ENCODE measurements around the gene ATOH7. TPM values are rescaled to one million over a fixed set of nuclear protein-coding genes. Genes with fewer than 3 reads are reported as not detected.
"Not testable (repeated sequence)": the region's sequence is repeated elsewhere in the genome, so short reads cannot be mapped to it uniquely, and the experiment has no call there.

The ATOH7 gene
- 0.23 TPM for total RNA-seq (ENCODE audit: unreplicated experiment)
- long read RNA-seq: 0 reads

DNA sequence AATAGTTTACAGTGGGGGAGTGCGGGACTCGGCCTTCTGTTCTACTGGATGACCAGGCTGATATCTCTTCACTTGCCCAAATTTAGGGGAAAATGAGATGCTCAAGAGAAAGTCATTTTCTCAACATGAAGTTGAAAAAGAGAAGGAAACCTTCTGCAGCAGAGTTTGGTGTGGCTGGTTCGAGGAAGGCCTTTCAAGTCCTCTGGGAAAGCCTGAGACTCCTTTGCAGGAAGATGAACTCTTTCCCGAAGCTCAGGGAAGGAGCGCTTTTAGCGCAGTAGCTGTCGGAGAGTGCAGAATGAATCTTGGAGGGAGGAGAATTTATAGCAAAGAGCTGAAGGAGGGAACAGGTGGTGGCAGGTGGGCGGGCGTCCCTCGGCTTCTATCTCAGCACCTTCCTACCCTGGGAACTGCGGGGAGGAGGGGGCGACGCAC, at the start of gene ATOH7:
ATOH7 (minus strand) TSS at position 297 of the 435 bp plus-strand sequence. CDS start 436 bp downstream, outside the sequence.
- no peak for DNase-seq (ENCODE audit: low spot score)
- H3K36me3 Mint-ChIP-seq (ENCODE audit: low read depth, unreplicated experiment): no peaks in the 10 kb centered on the region
- H3K9me3 Mint-ChIP-seq (ENCODE audit: unreplicated experiment): no peaks in the 10 kb centered on the region
- no peaks in the 10 kb centered on the region for H3K27me3 Mint-ChIP-seq (ENCODE audit: unreplicated experiment)
- H3K4me1 Mint-ChIP-seq (ENCODE audit: unreplicated experiment): peaks cover 4% of the 10 kb centered on the region
- no peak within 1 kb of the TSS for H3K27ac Mint-ChIP-seq (ENCODE audit: unreplicated experiment)
- peak within 1 kb of the TSS; percentile 83 for H3K4me3 Mint-ChIP-seq (ENCODE audit: unreplicated experiment)
- TF ChIP-seq, protein P1, sequence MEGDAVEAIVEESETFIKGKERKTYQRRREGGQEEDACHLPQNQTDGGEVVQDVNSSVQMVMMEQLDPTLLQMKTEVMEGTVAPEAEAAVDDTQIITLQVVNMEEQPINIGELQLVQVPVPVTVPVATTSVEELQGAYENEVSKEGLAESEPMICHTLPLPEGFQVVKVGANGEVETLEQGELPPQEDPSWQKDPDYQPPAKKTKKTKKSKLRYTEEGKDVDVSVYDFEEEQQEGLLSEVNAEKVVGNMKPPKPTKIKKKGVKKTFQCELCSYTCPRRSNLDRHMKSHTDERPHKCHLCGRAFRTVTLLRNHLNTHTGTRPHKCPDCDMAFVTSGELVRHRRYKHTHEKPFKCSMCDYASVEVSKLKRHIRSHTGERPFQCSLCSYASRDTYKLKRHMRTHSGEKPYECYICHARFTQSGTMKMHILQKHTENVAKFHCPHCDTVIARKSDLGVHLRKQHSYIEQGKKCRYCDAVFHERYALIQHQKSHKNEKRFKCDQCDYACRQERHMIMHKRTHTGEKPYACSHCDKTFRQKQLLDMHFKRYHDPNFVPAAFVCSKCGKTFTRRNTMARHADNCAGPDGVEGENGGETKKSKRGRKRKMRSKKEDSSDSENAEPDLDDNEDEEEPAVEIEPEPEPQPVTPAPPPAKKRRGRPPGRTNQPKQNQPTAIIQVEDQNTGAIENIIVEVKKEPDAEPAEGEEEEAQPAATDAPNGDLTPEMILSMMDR (IDR thresholded peaks at IDR 0.05; ENCODE audit: unreplicated experiment): no peak

DNA sequence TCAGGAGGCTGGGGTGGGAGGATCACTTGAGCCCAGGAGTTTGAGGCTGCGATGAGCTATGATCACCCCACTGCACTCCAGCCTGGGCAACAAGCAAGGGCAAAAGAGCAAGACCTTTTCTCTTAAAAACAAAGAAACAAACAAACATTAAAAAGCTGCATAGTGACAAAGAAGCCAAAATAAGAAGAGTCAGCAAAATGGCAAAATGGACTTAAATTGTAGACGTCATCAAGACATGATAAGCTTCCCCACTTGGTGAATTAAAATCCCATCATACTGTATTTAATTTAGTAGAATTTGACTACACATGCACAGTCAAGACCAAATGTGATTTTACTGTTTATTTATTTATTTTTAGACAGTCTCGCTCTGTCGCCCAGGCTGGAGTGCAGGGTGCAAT, 48.8 kb upstream of the ATOH7 start:
- H3K4me3 Mint-ChIP-seq (ENCODE audit: unreplicated experiment): no peak overlapping the region

DNA sequence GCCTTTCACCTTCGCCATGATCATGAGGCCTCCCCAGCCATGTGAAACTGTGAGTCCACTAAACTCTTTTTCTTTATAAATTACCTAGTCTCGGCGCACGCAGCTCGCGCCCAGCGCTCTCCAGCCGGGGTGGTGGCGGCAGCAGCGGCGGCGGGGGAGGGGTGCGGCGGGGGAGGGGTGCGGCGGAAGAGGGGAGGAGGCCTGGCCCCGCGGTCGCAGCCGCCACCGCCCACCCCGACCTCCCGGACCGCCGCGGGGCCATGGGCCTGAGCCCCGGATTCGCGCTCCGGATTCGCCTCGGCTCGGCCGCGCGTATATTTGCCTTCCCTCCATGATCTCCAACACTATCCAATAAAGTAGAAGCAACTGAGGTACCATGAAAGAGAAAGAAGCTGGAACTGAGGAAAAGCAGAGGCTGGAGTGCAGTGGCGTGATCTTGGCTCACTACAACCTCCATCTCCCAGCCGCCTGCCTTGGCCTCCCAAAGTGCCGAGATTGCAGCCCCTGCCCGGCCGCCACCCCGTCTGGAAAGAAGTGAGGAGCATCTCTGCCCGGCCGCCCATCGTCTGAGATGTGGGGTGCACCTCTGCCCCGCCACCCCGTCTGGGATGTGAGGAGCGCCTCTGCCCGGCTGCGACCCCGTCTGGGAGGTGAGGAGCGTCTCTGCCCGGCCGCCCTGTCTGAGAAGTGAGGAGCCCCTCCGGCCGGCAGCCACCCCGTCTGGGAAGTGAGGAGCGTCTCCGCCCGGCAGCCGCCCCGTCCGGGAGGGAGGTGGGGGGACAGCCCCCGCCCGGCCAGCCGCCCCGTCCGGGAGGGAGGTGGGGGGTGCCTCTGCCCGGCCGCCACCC, 47.2 kb upstream of the ATOH7 start:
- H3K4me3 Mint-ChIP-seq (ENCODE audit: unreplicated experiment); H3K27me3 Mint-ChIP-seq (ENCODE audit: unreplicated experiment); H3K9me3 Mint-ChIP-seq (ENCODE audit: unreplicated experiment); DNase-seq (ENCODE audit: low spot score); H3K27ac Mint-ChIP-seq (ENCODE audit: unreplicated experiment); H3K4me1 Mint-ChIP-seq (ENCODE audit: unreplicated experiment): not testable (repeated sequence)
- H3K36me3 Mint-ChIP-seq (ENCODE audit: low read depth, unreplicated experiment): peaks cover 16% of the 10 kb centered on the region

More for the DNA sequence above, 48.8 kb upstream of the ATOH7 start:
- H3K27ac Mint-ChIP-seq (ENCODE audit: unreplicated experiment): no peak overlapping the region
- H3K36me3 Mint-ChIP-seq (ENCODE audit: low read depth, unreplicated experiment): peaks cover 16% of the 10 kb centered on the region
- DNase-seq (ENCODE audit: low spot score): no peak
- TF ChIP-seq, protein P1 (IDR thresholded peaks at IDR 0.05; ENCODE audit: unreplicated experiment): no peak
- no peaks in the 10 kb centered on the region for H3K27me3 Mint-ChIP-seq (ENCODE audit: unreplicated experiment)
- peaks cover 6% of the 10 kb centered on the region for H3K4me1 Mint-ChIP-seq (ENCODE audit: unreplicated experiment)
- H3K9me3 Mint-ChIP-seq (ENCODE audit: unreplicated experiment): no peaks in the 10 kb centered on the region

DNA sequence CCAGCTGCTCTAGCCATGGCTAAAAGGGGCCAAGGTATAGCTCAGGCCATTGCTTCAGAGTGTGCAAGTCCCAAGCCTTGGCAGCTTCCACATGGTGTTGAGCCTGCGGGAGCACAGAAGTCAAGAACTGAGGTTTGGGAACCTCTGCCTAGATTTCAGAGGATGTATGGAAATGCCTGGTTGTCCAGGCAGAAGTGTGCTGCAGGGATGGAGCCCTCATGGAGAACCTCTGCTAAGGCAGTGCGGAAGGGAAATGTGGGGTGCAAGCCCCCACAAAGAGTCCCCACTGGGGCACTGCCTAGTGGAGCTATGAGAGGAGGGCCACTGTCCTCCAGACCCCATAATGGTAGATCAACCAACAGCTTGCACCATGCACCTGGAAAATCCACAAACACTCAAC, 45.9 kb upstream of the ATOH7 start:
- not testable (repeated sequence) for H3K4me1 Mint-ChIP-seq (ENCODE audit: unreplicated experiment); H3K4me3 Mint-ChIP-seq (ENCODE audit: unreplicated experiment); H3K9me3 Mint-ChIP-seq (ENCODE audit: unreplicated experiment); H3K27me3 Mint-ChIP-seq (ENCODE audit: unreplicated experiment); H3K27ac Mint-ChIP-seq (ENCODE audit: unreplicated experiment); DNase-seq (ENCODE audit: low spot score)
- H3K36me3 Mint-ChIP-seq (ENCODE audit: low read depth, unreplicated experiment): peaks cover 16% of the 10 kb centered on the region

DNA sequence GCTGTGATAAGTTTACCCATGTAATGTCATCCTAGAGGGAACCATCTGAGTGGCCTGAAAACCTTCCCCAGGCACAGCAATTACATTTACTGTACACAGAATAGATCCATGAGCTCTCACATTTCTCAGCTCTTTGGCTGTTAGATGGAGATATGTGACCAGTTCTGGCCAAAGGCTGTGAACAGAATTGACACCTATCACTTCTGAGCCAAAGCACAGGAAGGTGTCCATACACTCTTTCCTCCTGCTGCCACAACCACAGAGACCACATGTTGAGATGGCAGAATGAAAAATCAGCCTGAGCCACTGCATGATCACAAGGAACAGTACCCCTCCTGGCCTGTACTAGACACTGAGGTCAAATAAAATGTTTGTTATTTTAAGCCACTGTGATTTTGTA, 44.3 kb upstream of the ATOH7 start:
- peaks cover 2% of the 10 kb centered on the region for H3K4me1 Mint-ChIP-seq (ENCODE audit: unreplicated experiment)
- H3K4me3 Mint-ChIP-seq (ENCODE audit: unreplicated experiment): no peak overlapping the region
- TF ChIP-seq, protein P1 (IDR thresholded peaks at IDR 0.05; ENCODE audit: unreplicated experiment): no peak
- H3K27me3 Mint-ChIP-seq (ENCODE audit: unreplicated experiment): no peaks in the 10 kb centered on the region
- H3K9me3 Mint-ChIP-seq (ENCODE audit: unreplicated experiment): no peaks in the 10 kb centered on the region
- peaks cover 16% of the 10 kb centered on the region for H3K36me3 Mint-ChIP-seq (ENCODE audit: low read depth, unreplicated experiment)
- no peak for DNase-seq (ENCODE audit: low spot score)
- H3K27ac Mint-ChIP-seq (ENCODE audit: unreplicated experiment): no peak overlapping the region

DNA sequence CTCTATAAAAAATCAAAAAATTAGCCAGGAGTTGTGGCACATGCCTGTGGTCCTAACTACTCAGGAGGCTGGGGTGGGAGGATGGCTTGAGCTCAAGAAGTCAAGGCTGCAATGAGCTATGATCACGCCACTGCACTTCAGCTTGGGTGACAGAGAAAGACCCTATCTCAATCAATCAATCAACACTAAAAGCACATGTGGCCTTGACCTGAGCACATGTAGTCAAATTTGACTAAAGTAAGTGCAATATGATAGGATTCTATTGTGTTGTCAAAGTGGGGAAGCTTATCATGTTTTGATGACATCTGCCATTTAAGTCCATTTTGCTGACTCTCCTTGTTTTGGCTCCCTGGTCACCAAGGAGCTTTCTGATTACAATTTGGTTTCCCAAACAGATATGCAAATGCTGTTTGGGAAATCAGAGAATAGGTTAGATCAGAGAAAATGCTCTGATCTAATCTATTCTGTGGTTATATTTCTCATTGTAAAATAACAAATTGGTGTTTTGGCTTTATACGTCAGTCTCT, 43.8 kb upstream of the ATOH7 start:
- H3K4me3 Mint-ChIP-seq (ENCODE audit: unreplicated experiment): no peak overlapping the region
- H3K9me3 Mint-ChIP-seq (ENCODE audit: unreplicated experiment): no peaks in the 10 kb centered on the region
- H3K27me3 Mint-ChIP-seq (ENCODE audit: unreplicated experiment): no peaks in the 10 kb centered on the region
- H3K4me1 Mint-ChIP-seq (ENCODE audit: unreplicated experiment): peaks cover 6% of the 10 kb centered on the region
- peaks cover 16% of the 10 kb centered on the region for H3K36me3 Mint-ChIP-seq (ENCODE audit: low read depth, unreplicated experiment)
- no peak for DNase-seq (ENCODE audit: low spot score)
- H3K27ac Mint-ChIP-seq (ENCODE audit: unreplicated experiment): no peak overlapping the region
- TF ChIP-seq, protein P1 (IDR thresholded peaks at IDR 0.05; ENCODE audit: unreplicated experiment): no peak

All from endothelial cell (in vitro differentiated cells).